Measurements from ENCODE around the gene NT5C.
"Not testable (repeated sequence)": the region's sequence is repeated elsewhere in the genome, so short reads cannot be mapped to it uniquely, and the experiment has no call there.

NT5C gene

DNA sequence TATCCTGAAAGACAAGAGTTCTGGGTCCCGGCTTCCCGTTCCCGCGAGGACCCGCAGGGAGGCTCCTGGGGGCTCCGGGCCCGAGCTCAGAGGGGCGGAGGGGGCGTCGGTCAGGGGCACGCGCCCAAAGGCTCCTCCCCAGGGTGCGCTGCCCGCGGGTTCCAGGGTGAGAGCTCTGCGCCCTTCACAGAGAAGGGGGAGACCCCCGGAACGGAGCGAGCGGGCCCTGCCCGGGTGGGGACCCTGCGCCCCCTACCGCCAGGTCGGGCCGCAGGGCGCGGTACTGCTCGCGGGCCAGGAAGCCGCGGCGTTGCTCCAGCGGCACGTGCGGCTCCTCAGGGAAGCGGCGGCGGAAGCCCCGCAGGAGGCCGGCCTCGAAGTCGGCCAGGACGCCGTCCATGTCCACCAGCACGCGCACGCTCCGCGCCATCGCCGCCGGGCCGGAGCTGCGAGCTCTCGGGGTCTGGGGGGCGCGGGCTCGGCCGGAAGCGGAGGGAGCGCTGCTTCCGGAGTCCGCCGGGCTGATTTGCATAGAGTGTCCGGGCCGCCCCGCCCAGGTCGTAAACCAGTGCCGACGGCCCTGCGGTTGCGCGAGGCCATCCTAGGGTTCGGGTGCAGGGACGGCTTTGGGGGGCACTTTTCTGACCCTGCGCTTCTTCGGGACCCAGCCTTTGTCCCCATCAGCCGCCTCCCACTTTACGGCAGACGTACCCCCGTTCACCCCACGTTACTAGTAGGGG, at the start of gene NT5C:
Gene NT5C (minus strand): TSS at position 465 of the 740 bp plus-strand sequence. CDS start 35 bp downstream, at position 430.
- no peaks in the 10 kb centered on the region for H3K9me3 Mint-ChIP-seq

DNA sequence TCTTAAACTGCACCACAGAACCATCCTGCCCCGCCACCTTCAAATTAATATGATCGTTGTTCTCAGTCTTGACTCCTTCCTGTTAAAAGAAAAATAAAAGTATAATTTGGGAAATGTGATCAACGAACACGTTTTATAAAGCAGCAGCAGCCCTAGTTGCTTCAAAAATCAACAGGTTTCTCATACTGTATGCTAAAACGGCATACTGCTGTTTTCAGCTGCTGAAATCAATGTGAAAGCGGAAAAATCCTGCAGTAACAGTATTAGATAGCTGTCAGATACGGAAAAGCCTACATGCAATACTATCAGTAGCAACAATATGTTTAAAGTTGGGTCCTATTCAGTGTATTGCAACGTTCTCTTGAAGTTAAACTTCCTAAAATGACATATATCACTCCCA, 49.6 kb upstream of the NT5C start:
- H3K27ac Mint-ChIP-seq (ENCODE audit: low read depth): peak overlapping the region; percentile 79
- no peaks in the 10 kb centered on the region for H3K9me3 Mint-ChIP-seq
- DNase-seq (ENCODE audit: low spot score in 2 of 2): no peak
- no peak for ATAC-seq (replicated peaks; ENCODE audit: extremely low read depth, poor library complexity, severe bottlenecking)
- peak overlapping the region; percentile 83 for H3K4me3 Mint-ChIP-seq
- H3K4me1 Mint-ChIP-seq: peaks cover 30% of the 10 kb centered on the region
- peaks cover 55% of the 10 kb centered on the region for H3K36me3 Mint-ChIP-seq (ENCODE audit: insufficient read depth)
- no peaks in the 10 kb centered on the region for H3K27me3 Mint-ChIP-seq

More for the DNA sequence above, at the start of gene NT5C:
- peak; percentile 75 for ATAC-seq (replicated peaks; ENCODE audit: extremely low read depth, poor library complexity, severe bottlenecking)
- no peak for DNase-seq (ENCODE audit: low spot score in 2 of 2)
- peaks cover 8% of the 10 kb centered on the region for H3K36me3 Mint-ChIP-seq (ENCODE audit: insufficient read depth)
- peak within 1 kb of the TSS; percentile 92 for H3K27ac Mint-ChIP-seq (ENCODE audit: low read depth)
- H3K4me3 Mint-ChIP-seq: peak within 1 kb of the TSS; percentile 86
- H3K27me3 Mint-ChIP-seq: no peaks in the 10 kb centered on the region
- H3K4me1 Mint-ChIP-seq: peaks cover 15% of the 10 kb centered on the region

DNA sequence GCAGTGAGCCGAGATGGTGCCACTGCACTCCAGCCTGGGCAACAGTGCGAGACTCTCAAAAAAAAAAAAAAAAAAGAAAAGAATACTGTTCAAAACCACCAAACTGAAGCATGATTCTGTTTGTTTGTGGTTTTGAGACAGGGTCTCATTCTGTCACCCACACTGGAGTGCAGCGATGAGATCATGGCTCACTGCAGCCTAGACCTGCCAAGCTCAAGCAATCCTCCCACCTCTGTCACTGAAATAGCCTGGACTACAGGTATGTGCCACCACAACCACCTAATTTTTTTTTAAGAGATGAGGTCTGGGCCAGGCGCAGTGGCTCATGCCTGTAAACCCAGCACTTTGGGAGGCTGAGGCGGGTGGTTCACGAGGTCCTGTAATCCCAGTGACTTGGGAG, 46.9 kb upstream of the NT5C start:
- no peak overlapping the region for H3K4me3 Mint-ChIP-seq

DNA sequence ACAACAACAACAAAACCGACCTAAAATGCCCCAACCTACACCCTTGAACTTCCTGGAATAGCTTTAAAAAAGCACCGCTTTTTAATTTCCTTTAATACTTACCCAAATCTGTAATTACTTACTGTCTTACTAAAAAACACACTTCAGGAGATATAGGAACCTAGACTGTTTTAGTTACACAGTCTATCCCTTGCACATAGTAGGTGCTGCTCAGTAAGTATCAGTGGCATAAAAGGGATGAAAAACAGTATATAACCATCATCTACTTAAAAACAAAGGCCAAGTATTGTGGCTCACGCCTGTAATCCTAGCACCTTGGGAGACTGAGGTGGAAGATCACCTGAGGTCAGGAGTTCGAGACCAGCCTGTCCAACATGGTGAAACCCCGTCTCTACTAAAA, 45.1 kb upstream of the NT5C start:
- Mint-ChIP-seq H3K27me3 (no peaks in the 10 kb centered on the region), H3K27ac (ENCODE audit: low read depth) (no peak overlapping the region), H3K4me1 (peaks cover 12% of the 10 kb centered on the region), H3K4me3 (no peak overlapping the region), H3K36me3 (ENCODE audit: insufficient read depth) (peaks cover 71% of the 10 kb centered on the region), H3K9me3 (no peaks in the 10 kb centered on the region)
- ATAC-seq (replicated peaks; ENCODE audit: extremely low read depth, poor library complexity, severe bottlenecking): no peak
- DNase-seq (ENCODE audit: low spot score in 2 of 2): no peak

More for the DNA sequence above, 46.9 kb upstream of the NT5C start:
- H3K4me1 Mint-ChIP-seq: peaks cover 19% of the 10 kb centered on the region
- H3K27ac Mint-ChIP-seq (ENCODE audit: low read depth): no peak overlapping the region
- H3K27me3 Mint-ChIP-seq: no peaks in the 10 kb centered on the region
- no peak for ATAC-seq (replicated peaks; ENCODE audit: extremely low read depth, poor library complexity, severe bottlenecking)
- H3K36me3 Mint-ChIP-seq (ENCODE audit: insufficient read depth): peaks cover 72% of the 10 kb centered on the region
- no peaks in the 10 kb centered on the region for H3K9me3 Mint-ChIP-seq
- no peak for DNase-seq (ENCODE audit: low spot score in 2 of 2)

DNA sequence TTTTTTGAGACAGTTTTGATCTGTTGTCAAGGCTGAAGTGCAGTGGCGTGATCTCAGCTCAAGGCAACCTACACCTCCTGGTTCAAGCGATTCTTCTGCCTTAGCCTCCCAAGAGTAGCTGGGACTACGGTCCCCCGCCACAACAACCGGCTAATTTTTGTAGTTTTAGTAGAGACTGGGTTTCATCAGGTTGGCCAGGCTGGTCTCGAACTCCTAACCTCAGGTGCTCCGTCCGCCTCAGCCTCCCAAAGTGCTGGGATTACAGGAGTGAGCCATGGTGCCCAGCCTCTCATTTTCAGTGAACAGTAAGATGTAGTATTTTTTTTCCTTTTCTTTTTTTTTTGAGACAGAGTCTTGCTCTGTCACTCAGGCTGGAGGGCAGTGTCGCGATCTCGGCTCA, 43.5 kb upstream of the NT5C start:
- peaks cover 5% of the 10 kb centered on the region for H3K4me1 Mint-ChIP-seq
- no peak overlapping the region for H3K4me3 Mint-ChIP-seq
- no peaks in the 10 kb centered on the region for H3K27me3 Mint-ChIP-seq
- no peak for ATAC-seq (replicated peaks; ENCODE audit: extremely low read depth, poor library complexity, severe bottlenecking)
- H3K9me3 Mint-ChIP-seq: no peaks in the 10 kb centered on the region
- H3K27ac Mint-ChIP-seq (ENCODE audit: low read depth): no peak overlapping the region
- peaks cover 72% of the 10 kb centered on the region for H3K36me3 Mint-ChIP-seq (ENCODE audit: insufficient read depth)
- DNase-seq (ENCODE audit: low spot score in 2 of 2): no peak

DNA sequence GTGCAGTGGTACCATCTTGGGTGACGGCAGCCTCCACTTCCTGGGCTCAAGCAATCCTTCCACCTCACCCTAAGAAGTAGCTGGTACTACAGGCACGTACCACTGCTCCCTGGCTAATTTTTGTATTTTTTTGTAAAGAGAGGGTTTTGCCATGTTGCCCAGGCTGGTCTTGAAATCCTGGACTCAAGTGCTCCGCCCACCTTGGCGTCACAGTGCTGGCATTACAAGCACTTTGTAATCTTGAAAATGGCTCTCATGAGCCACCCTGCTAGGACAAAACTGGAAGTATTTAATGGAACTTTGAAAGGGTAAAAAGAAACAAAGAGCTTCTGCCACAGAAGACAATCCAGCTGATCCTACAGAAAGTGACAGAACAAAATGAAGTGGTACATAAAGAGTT, 42.0 kb upstream of the NT5C start:
- Mint-ChIP-seq H3K4me3 (no peak overlapping the region), H3K4me1 (peaks cover 5% of the 10 kb centered on the region), H3K27ac (ENCODE audit: low read depth) (no peak overlapping the region), H3K27me3 (no peaks in the 10 kb centered on the region), H3K9me3 (no peaks in the 10 kb centered on the region), H3K36me3 (ENCODE audit: insufficient read depth) (peaks cover 73% of the 10 kb centered on the region)
- ATAC-seq (replicated peaks; ENCODE audit: extremely low read depth, poor library complexity, severe bottlenecking) (no peak), DNase-seq (ENCODE audit: low spot score in 2 of 2) (no peak)

DNA sequence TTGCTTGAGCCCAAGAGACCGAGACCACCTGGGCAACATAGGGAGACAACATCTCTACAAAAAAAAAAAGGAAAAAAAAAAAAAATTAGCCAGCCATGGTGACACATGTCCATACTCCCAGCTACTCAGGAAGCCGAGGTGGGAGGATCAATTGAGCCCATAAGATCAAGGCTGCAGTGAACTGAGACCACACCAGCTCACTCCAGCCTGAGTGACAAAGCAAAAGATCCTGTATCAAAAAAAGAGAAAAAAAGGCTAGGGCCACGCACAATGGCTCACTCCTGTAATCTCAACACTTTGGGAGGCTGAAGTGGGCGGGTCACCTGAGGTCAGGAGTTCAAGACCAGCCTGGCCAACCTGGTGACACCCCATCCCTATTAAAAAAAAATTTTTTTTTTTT, 37.5 kb upstream of the NT5C start:
- Mint-ChIP-seq H3K27ac (ENCODE audit: low read depth) (no peak overlapping the region), H3K27me3 (no peaks in the 10 kb centered on the region), H3K36me3 (ENCODE audit: insufficient read depth) (peaks cover 71% of the 10 kb centered on the region)

DNA sequence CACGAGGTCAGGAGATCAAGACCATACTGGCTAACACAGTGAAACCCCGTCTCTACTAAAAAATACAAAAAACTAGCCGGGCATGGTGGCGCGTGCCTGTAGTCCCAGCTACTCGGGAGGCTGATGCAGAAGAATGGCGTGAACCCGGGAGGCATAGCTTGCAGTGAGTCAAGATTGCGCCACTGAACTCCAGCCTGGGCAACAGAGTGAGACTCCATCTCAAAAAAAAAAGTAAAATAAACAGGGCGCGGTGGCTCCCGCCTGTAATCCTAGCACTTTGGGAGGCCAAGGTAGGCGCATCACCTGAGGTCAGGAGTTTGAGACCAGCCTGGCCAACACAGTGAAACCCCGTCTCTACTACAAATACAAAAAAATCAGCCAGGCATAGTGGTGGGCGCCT, 33.1 kb upstream of the NT5C start:
- H3K9me3 Mint-ChIP-seq; ATAC-seq (replicated peaks; ENCODE audit: extremely low read depth, poor library complexity, severe bottlenecking); DNase-seq (ENCODE audit: low spot score in 2 of 2); H3K4me3 Mint-ChIP-seq; H3K27ac Mint-ChIP-seq (ENCODE audit: low read depth); H3K4me1 Mint-ChIP-seq; H3K27me3 Mint-ChIP-seq: not testable (repeated sequence)
- peaks cover 45% of the 10 kb centered on the region for H3K36me3 Mint-ChIP-seq (ENCODE audit: insufficient read depth)

More for the DNA sequence above, 37.5 kb upstream of the NT5C start:
- H3K4me3 Mint-ChIP-seq: no peak overlapping the region
- no peak for ATAC-seq (replicated peaks; ENCODE audit: extremely low read depth, poor library complexity, severe bottlenecking)
- no peaks in the 10 kb centered on the region for H3K9me3 Mint-ChIP-seq
- no peaks in the 10 kb centered on the region for H3K4me1 Mint-ChIP-seq
- DNase-seq (ENCODE audit: low spot score in 2 of 2): no peak

DNA sequence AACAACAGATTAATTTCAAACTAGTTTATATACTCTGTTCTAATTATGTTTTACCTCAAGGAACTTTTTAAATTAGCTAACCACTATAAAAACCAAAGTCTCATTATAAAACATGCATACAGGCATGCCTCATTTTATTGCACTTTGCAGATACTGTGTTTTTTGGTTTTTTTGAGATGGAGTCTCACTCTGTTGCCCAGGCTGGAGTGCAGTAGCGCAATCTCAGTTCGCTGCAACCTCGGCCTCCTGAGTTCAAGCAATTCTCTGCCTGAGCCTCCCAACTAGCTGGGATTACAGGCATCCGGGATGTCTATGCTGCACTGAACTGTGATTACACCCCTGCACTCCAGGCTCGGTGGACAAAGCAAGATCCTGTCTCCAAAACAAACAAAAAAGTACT, 31.5 kb upstream of the NT5C start:
- Mint-ChIP-seq H3K36me3 (ENCODE audit: insufficient read depth) (peaks cover 32% of the 10 kb centered on the region), H3K27ac (ENCODE audit: low read depth) (no peak overlapping the region), H3K4me1 (no peaks in the 10 kb centered on the region), H3K4me3 (no peak overlapping the region), H3K9me3 (no peaks in the 10 kb centered on the region), H3K27me3 (no peaks in the 10 kb centered on the region)
- DNase-seq (ENCODE audit: low spot score in 2 of 2) (no peak), ATAC-seq (replicated peaks; ENCODE audit: extremely low read depth, poor library complexity, severe bottlenecking) (no peak)

DNA sequence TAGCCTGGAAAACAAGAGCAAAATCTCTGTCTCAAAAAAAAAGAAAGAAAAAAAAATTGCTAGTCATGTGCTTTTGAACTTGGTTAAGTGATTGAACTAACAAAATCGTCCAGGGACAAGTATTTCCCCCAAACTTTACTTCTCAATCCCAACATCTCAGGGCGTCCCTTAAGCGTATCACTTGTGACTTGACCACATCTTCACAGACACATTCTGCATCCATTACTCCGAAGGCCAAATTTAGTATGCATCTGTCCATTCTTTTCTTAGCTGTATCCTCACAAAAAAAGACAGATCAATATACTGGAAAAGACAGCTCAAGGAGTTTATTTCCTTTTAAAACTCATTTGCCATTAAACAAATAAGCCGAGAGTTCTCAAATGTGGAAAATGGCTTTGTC, 28.7 kb upstream of the NT5C start:
- DNase-seq (ENCODE audit: low spot score in 2 of 2) (no peak), ATAC-seq (replicated peaks; ENCODE audit: extremely low read depth, poor library complexity, severe bottlenecking) (no peak)
- Mint-ChIP-seq H3K9me3 (no peaks in the 10 kb centered on the region), H3K4me3 (no peak overlapping the region), H3K4me1 (no peaks in the 10 kb centered on the region), H3K27ac (ENCODE audit: low read depth) (no peak overlapping the region), H3K27me3 (no peaks in the 10 kb centered on the region), H3K36me3 (ENCODE audit: insufficient read depth) (peaks cover 10% of the 10 kb centered on the region)

DNA sequence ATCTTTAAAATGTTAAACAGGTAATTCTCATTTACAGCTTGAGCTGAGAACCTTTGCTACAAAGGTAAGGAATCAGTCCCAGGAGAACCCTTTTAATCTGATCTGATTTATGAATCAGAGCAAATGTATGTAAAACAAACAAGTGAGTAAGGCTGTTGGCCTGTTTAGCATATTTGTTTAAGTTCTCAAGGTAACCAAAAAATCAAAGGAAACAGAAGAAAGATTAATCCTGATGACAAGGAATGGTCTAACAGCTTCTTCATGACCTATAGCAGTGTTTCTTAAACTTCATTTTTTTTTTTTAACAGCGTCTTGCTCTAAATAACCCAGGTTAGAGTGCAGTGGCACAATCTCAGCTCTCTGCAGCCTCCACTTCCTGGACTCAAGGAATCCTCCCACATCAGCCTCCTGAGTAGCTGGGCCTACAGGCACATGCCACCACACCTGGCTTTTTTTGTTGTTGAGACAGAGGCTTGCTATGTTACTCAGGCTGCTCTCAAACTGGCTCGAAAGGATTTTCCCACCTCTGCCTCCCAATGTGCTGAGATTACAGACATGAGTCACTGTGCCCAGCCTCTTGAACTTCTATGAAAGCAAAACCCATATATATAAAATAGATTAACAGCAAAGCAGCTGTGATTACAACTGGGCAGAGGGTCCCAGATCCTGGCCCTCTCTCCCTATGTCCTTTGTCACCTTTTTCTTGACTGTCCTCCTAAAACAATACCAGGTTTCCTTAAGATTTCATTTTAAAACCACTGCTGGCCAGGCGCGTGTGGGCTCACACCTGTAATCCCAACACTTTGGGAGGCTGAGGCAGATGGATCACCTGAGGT, 27.9 kb upstream of the NT5C start:
- Mint-ChIP-seq H3K36me3 (ENCODE audit: insufficient read depth) (peaks cover 13% of the 10 kb centered on the region), H3K4me3 (no peak overlapping the region), H3K27me3 (no peaks in the 10 kb centered on the region), H3K27ac (ENCODE audit: low read depth) (no peak overlapping the region), H3K9me3 (no peaks in the 10 kb centered on the region), H3K4me1 (peaks cover 6% of the 10 kb centered on the region)
- DNase-seq (ENCODE audit: low spot score in 2 of 2) (no peak), ATAC-seq (replicated peaks; ENCODE audit: extremely low read depth, poor library complexity, severe bottlenecking) (no peak)

DNA sequence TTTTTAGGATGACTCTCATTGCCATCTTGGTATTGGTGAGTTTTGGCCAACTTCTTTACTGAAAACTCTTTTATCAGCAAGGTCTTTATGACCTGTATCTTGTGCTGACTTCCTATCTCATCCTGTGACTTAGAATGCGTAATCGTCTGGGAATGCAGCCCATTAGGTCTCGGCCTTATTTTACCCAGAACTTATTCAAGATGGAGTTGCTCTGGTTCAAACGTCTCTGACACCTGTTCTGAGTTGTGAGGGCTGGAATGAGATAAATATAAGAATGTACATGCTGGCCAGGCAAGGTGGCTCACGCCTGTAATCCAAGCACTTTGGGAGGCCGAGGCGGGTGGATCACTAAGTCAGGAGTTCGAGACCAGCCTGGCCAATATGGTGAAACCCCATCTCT, 26.9 kb upstream of the NT5C start:
- not testable (repeated sequence) for H3K27ac Mint-ChIP-seq (ENCODE audit: low read depth); H3K27me3 Mint-ChIP-seq; H3K9me3 Mint-ChIP-seq; H3K4me3 Mint-ChIP-seq; ATAC-seq (replicated peaks; ENCODE audit: extremely low read depth, poor library complexity, severe bottlenecking); DNase-seq (ENCODE audit: low spot score in 2 of 2)
- Mint-ChIP-seq H3K36me3 (ENCODE audit: insufficient read depth) (peaks cover 14% of the 10 kb centered on the region), H3K4me1 (peaks cover 12% of the 10 kb centered on the region)

DNA sequence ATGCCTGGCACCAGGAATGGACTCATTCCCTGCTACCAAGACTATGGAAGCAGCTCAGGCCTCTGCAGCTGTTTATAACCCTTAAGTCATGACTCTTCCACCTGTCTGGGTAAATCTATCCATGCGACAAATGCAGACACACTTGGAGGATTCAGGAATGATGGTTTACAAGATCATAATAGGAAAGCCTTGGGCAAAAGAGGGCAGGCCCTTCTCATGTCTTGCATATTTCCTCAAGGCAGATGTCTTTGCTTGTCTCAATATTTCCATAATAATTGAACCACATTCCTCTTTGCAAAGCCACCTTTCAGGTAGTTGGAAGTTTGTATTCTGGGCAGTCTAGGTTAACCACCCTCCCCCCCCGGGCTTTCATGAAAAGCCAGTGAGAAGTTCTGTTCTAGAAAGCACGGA, 23.7 kb upstream of the NT5C start:
- ATAC-seq (replicated peaks; ENCODE audit: extremely low read depth, poor library complexity, severe bottlenecking) (no peak), DNase-seq (ENCODE audit: low spot score in 2 of 2) (no peak)
- peak overlapping the region; percentile 94 for H3K4me3 Mint-ChIP-seq
- H3K36me3 Mint-ChIP-seq (ENCODE audit: insufficient read depth): peaks cover 18% of the 10 kb centered on the region
- peaks cover 28% of the 10 kb centered on the region for H3K4me1 Mint-ChIP-seq
- no peaks in the 10 kb centered on the region for H3K27me3 Mint-ChIP-seq
- H3K9me3 Mint-ChIP-seq: no peaks in the 10 kb centered on the region
- H3K27ac Mint-ChIP-seq (ENCODE audit: low read depth): no peak overlapping the region
